CD14-positive monocyte (primary cell): ENCODE data around the gene GLB1L. TPM values are rescaled to one million over a fixed set of nuclear protein-coding genes. Genes with fewer than 3 reads are reported as not detected.

Source experiments
- DNase-seq, 3 donors: peaks; one replicate each; pipeline ENCODE4 v3.0.0-alpha.2; 2011 to 2022
- H2AFZ ChIP-seq: 2 replicates; pipeline ENCODE4 v1.6.0; 2012; ENCODE audit warnings: mild to moderate bottlenecking, low read depth, low read length, inconsistent platforms; ENCODE audit not compliant: insufficient read depth, poor library complexity, severe bottlenecking
- H3K27ac ChIP-seq, 2 donors: 1 replicate in 1 of 2; 2 replicates in 1 of 2; pipeline ENCODE4 v1.5.1; 2012 to 2013; ENCODE audit warnings: low read length in 2 of 2, control low read depth in 1 of 2, inconsistent platforms in 1 of 2, low read depth in 1 of 2, mild to moderate bottlenecking in 1 of 2
- H3K27me3 ChIP-seq, 2 donors: one replicate each; pipeline versions ENCODE4 v1.6.0 to v1.6.1; 2011 to 2013; ENCODE audit warnings: low read length in 2 of 2; ENCODE audit not compliant: control insufficient read depth in 2 of 2, insufficient read depth in 2 of 2
- H3K36me3 ChIP-seq, 2 donors: replicated peaks in 1 of 2; 1 replicate in 1 of 2; 2 replicates in 1 of 2; pipeline versions ENCODE4 v1.5.1 to v1.6.1; 2012 to 2013; ENCODE audit warnings: low read length in 2 of 2, control low read depth in 1 of 2, inconsistent platforms in 1 of 2, mild to moderate bottlenecking in 1 of 2; ENCODE audit not compliant: insufficient read depth in 2 of 2, control insufficient read depth in 1 of 2
- H3K4me1 ChIP-seq, 2 donors: 1 replicate in 1 of 2; 2 replicates in 1 of 2; pipeline versions ENCODE4 v1.5.1 to v1.6.1; 2012 to 2013; ENCODE audit warnings: low read length in 2 of 2, control low read depth in 1 of 2, inconsistent platforms in 1 of 2, mild to moderate bottlenecking in 1 of 2, moderate library complexity in 1 of 2; ENCODE audit not compliant: insufficient read depth in 2 of 2, control insufficient read depth in 1 of 2
- H3K4me2 ChIP-seq: replicated peaks from 2 replicates; pipeline ENCODE3; 2012; ENCODE audit warnings: low read length, moderate library complexity, mild to moderate bottlenecking; ENCODE audit not compliant: poor library complexity, severe bottlenecking; ENCODE audit errors: extremely low read depth
- H3K4me3 ChIP-seq, 3 experiments: fragments of 200-600 bp in 1 of 3; sonication (generic) in 1 of 3; replicated peaks in 1 of 3; 1 replicate in 2 of 3; 2 replicates in 1 of 3; pipeline ENCODE4 v1.5.1; 2011 to 2013; ENCODE audit warnings: low read length in 3 of 3, mild to moderate bottlenecking in 3 of 3, control low read depth in 2 of 3, low read depth in 2 of 3, inconsistent platforms in 1 of 3, moderate library complexity in 1 of 3
- H3K79me2 ChIP-seq: 2 replicates; pipeline ENCODE4 v1.6.0; 2012; ENCODE audit warnings: mild to moderate bottlenecking, control low read depth, inconsistent platforms, low read length, moderate library complexity; ENCODE audit not compliant: insufficient read depth
- H3K9ac ChIP-seq: 2 replicates; pipeline ENCODE4 v1.6.0; 2017; ENCODE audit warnings: low read length, mild to moderate bottlenecking; ENCODE audit not compliant: insufficient read depth, poor library complexity, severe bottlenecking
- H3K9me3 ChIP-seq, 2 donors: replicated peaks in 1 of 2; 1 replicate in 1 of 2; 2 replicates in 1 of 2; pipeline versions ENCODE4 v1.5.1 to v1.6.1; 2012 to 2013; ENCODE audit warnings: low read length in 2 of 2, control low read depth in 1 of 2; ENCODE audit not compliant: control insufficient read depth in 1 of 2, insufficient read depth in 1 of 2
- H4K20me1 ChIP-seq: 2 replicates; pipeline ENCODE4 v1.6.0; 2012; ENCODE audit warnings: mild to moderate bottlenecking, low read length, control low read depth, moderate library complexity; ENCODE audit not compliant: insufficient read depth
- H3K27ac Mint-ChIP-seq, 7 donors: one replicate each; pipeline ENCODE4 v1.8.0; 2020; ENCODE audit warnings: mild to moderate bottlenecking in 7 of 7, mixed read lengths in 7 of 7, moderate library complexity in 6 of 7, inconsistent platforms in 2 of 7
- H3K27me3 Mint-ChIP-seq, 3 donors: one replicate each; pipeline ENCODE4 v1.8.0; 2021 to 2022; ENCODE audit warnings: low read depth in 3 of 3, mild to moderate bottlenecking in 3 of 3, mixed read lengths in 3 of 3, moderate library complexity in 3 of 3, inconsistent platforms in 1 of 3
- H3K36me3 Mint-ChIP-seq, 2 donors: one replicate each; pipeline ENCODE4 v1.8.0; 2020; ENCODE audit warnings: mixed read lengths in 2 of 2, inconsistent platforms in 1 of 2, mild to moderate bottlenecking in 1 of 2
- H3K4me1 Mint-ChIP-seq: one replicate; pipeline ENCODE4 v1.8.0; 2020; ENCODE audit warnings: mild to moderate bottlenecking, mixed read lengths
- H3K4me3 Mint-ChIP-seq, 2 donors: one replicate each; pipeline ENCODE4 v1.8.0; 2020; ENCODE audit warnings: mild to moderate bottlenecking in 2 of 2, mixed read lengths in 2 of 2, moderate library complexity in 1 of 2
- H3K9me3 Mint-ChIP-seq, 7 donors: one replicate each; pipeline ENCODE4 v1.8.0; 2020 to 2022; ENCODE audit warnings: mixed read lengths in 7 of 7, mild to moderate bottlenecking in 6 of 7, moderate library complexity in 6 of 7, inconsistent platforms in 2 of 7
- WGBS: methylation state at CpG from one replicate; pipeline ENCODE4 v1.1.5; 2013; ENCODE audit warnings: missing lambda C conversion rate; ENCODE audit not compliant: insufficient coverage; 5-methylcytosine and 5-hydroxymethylcytosine counted together
- intact Hi-C, 2 donors: fragments of 100-400 bp; cut with micrococcal nuclease; formaldehyde crosslinking; loops; one replicate each; pipeline versions ENCODE4 v1.15.0 to v1.15.1; 2023
- polyA plus RNA-seq, 3 donors: library from polyadenylated mRNA; depleted of rRNA in 1 of 3; unstranded in 2 of 3; stranded (reverse) in 1 of 3; fragments of 300-500 nt in 2 of 3; fragments of >200 nt in 1 of 3; fragmentation: Illumina TruSeq in 2 of 3; gene quantifications; 1 replicate in 2 of 3; 2 replicates in 1 of 3; pipeline ENCODE4 v1.2.3, GENCODE V29; 2012 to 2021
- TF ChIP-seq, protein P1 (sequence below): fragments of 200-600 bp; IDR thresholded peaks from one replicate; pipeline ENCODE4 v1.8.0; 2022; ENCODE audit warnings: antibody characterized with exemption, mild to moderate bottlenecking

Gene GLB1L
- polyA plus RNA-seq, 3 donors: 4.0 to 11.7 (median 7.7) TPM

DNA sequence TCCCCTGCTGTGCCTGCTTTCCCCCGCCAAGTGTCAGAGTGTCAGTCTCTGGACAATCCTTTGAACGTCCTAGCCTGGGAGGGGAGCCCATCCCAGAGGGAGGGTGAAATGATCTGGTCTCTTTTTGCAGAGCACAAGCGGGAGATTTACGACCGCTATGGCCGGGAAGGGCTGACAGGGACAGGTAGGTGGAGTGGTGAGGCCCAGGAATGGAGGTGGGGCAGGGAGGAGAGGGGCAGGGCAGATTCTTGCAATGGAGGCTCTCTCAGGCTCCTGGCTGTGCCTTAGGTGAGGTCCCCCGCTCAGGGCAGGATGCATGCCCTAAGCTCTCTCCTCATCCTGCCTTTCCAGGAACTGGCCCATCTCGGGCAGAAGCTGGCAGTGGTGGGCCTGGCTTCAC is 36.3 kb upstream of the GLB1L start:
- Histone ChIP-seq H3K4me1 (peaks cover 23 to 31% of the 10 kb centered on the region in 2 donors), H3K27me3 (no peaks in the 10 kb centered on the region), H3K36me3 (peaks cover 48 to 56% of the 10 kb centered on the region in 2 donors), H4K20me1 (peaks cover 5% of the 10 kb centered on the region), H3K4me2 (no peak overlapping the region), H3K27ac (no peak overlapping the region), H2AFZ (no peak overlapping the region), H3K9ac (no peak overlapping the region), H3K9me3 (no peaks in the 10 kb centered on the region), H3K79me2 (peaks cover 5% of the 10 kb centered on the region), H3K4me3 (no peak overlapping the region)
- peaks cover 57 to 62% of the 10 kb centered on the region in 2 donors for H3K36me3 Mint-ChIP-seq
- DNase-seq: no peak
- peaks cover 2 to 6% (median 6%) of the 10 kb centered on the region in 3 donors for H3K27me3 Mint-ChIP-seq
- peak overlapping the region in 5 of 7 donors; percentile 14 to 96 (median 50) for H3K27ac Mint-ChIP-seq
- TF ChIP-seq, protein P1, sequence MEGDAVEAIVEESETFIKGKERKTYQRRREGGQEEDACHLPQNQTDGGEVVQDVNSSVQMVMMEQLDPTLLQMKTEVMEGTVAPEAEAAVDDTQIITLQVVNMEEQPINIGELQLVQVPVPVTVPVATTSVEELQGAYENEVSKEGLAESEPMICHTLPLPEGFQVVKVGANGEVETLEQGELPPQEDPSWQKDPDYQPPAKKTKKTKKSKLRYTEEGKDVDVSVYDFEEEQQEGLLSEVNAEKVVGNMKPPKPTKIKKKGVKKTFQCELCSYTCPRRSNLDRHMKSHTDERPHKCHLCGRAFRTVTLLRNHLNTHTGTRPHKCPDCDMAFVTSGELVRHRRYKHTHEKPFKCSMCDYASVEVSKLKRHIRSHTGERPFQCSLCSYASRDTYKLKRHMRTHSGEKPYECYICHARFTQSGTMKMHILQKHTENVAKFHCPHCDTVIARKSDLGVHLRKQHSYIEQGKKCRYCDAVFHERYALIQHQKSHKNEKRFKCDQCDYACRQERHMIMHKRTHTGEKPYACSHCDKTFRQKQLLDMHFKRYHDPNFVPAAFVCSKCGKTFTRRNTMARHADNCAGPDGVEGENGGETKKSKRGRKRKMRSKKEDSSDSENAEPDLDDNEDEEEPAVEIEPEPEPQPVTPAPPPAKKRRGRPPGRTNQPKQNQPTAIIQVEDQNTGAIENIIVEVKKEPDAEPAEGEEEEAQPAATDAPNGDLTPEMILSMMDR: no peak
- 94% methylated on average over 7 of the region's 8 CpGs for WGBS
- intact Hi-C loops: no loop called here
- peaks cover 29% of the 10 kb centered on the region for H3K4me1 Mint-ChIP-seq
- H3K4me3 Mint-ChIP-seq: no peak overlapping the region
- H3K9me3 Mint-ChIP-seq: peaks cover 0 to 2% (median 0%) of the 10 kb centered on the region in 7 donors

DNA sequence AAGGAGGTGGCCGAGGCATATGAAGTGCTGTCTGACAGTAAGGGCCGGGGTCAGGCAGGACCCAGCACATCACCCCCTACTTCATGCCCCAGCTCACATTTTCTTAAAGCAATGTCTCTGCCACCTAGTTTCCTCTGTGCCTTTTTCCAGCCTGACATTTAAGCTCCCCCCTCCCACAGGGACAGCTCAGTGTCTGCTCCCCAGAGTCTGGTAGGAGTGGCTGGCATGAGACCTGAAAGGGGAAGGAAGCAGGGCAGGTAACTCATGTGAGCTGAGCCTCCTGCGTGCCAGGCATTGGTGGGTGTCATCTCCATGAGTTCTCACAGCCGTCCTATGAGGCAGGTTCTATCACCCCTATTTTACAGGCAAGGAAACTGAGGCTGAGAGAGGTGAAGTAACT is 35.4 kb upstream of the GLB1L start:
- Histone ChIP-seq H3K36me3 (peaks cover 44 to 53% of the 10 kb centered on the region in 2 donors), H4K20me1 (peaks cover 5% of the 10 kb centered on the region)
- no CpG with 5 or more reads among the region's 4 CpGs for WGBS

More for the DNA sequence above, 35.4 kb upstream of the GLB1L start:
- Mint-ChIP-seq H3K4me3 (peak overlapping the region; percentile 35 to 88), H3K4me1 (peaks cover 29% of the 10 kb centered on the region), H3K36me3 (peaks cover 51 to 57% of the 10 kb centered on the region in 2 donors), H3K9me3 (peaks cover 0 to 2% (median 0%) of the 10 kb centered on the region in 7 donors), H3K27me3 (peaks cover 2 to 6% (median 6%) of the 10 kb centered on the region in 3 donors), H3K27ac (peak overlapping the region; percentile 92 to 98 (median 97))
- H3K27me3 ChIP-seq: no peaks in the 10 kb centered on the region
- H3K4me2 ChIP-seq: no peak overlapping the region
- peaks cover 5% of the 10 kb centered on the region for H3K79me2 ChIP-seq
- TF ChIP-seq, protein P1: no peak
- H3K9me3 ChIP-seq: no peaks in the 10 kb centered on the region
- H3K27ac ChIP-seq: peak overlapping the region in 1 of 2 donors; percentile 97
- DNase-seq: no peak
- no peak overlapping the region for H3K4me3 ChIP-seq
- intact Hi-C loops: no loop called here
- H2AFZ ChIP-seq: no peak overlapping the region
- H3K9ac ChIP-seq: no peak overlapping the region
- peaks cover 23 to 31% of the 10 kb centered on the region in 2 donors for H3K4me1 ChIP-seq
